Fibroblast of villous mesenchyme (primary cell): Measurements from ENCODE around the gene MRTO4. TPM values are rescaled to one million over a fixed set of nuclear protein-coding genes. Genes with fewer than 3 reads are reported as not detected.

Experiments
- DNase-seq: peaks from one replicate; pipeline ENCODE4 v3.0.0-alpha.2; 2010; ENCODE audit warnings: low read depth
- H3K4me3 ChIP-seq: 2 replicates; pipeline ENCODE4 v1.5.1; 2011; ENCODE audit warnings: low read depth, mild to moderate bottlenecking, low read length
- total RNA-seq: library from RNA; depleted of rRNA; stranded (reverse); fragments of >200 nt; gene quantifications from 2 replicates; pipeline ENCODE4 v1.2.3, GENCODE V29; 2012
- TF ChIP-seq, protein P1 (sequence below): IDR thresholded peaks from 2 replicates; pipeline ENCODE4 v1.5.1; 2012; ENCODE audit warnings: low read depth, mild to moderate bottlenecking, low read length; ENCODE audit not compliant: insufficient read depth

Gene MRTO4
- total RNA-seq, 1 donor: 26.3 TPM

GRCh38 chr1:19206947-19207346 lies 44.7 kb upstream of the MRTO4 start:
- DNase-seq: no peak
- TF ChIP-seq, protein P1, sequence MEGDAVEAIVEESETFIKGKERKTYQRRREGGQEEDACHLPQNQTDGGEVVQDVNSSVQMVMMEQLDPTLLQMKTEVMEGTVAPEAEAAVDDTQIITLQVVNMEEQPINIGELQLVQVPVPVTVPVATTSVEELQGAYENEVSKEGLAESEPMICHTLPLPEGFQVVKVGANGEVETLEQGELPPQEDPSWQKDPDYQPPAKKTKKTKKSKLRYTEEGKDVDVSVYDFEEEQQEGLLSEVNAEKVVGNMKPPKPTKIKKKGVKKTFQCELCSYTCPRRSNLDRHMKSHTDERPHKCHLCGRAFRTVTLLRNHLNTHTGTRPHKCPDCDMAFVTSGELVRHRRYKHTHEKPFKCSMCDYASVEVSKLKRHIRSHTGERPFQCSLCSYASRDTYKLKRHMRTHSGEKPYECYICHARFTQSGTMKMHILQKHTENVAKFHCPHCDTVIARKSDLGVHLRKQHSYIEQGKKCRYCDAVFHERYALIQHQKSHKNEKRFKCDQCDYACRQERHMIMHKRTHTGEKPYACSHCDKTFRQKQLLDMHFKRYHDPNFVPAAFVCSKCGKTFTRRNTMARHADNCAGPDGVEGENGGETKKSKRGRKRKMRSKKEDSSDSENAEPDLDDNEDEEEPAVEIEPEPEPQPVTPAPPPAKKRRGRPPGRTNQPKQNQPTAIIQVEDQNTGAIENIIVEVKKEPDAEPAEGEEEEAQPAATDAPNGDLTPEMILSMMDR: no peak
- H3K4me3 ChIP-seq: peak overlapping the region; percentile 95

DNA sequence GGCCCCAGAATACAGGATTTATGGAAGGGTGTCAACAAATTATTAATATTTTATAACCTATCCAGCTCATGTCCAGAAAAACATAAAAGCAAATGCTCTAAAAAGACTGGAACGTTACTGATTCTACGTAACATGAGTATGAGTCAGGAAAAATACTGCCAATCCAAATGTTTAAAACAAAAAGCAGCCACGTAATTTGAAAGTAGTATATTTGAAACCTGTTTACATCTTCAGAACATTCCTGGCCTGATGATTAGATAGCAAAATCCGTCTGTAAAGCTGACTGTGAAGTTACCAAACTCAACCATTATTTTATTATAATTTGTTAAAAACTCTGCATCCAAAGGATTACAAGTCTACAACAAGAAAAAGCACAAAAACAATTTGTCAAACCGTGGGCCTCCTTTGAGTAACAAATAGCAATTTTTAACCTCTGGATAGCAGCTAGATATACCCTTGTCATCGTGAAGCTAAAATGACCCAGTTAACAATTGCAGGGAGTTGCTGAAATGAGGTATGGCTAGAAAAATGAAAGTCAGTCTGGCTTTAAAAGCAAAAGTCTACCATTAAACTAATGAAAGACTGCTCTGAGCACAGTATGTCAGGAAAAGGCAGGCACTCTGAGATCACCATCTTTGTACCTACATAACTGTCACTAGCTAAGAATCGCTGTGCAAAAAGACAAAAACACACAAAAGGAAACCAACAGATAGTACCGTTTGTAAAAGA lies 42.7 kb upstream of the MRTO4 start:
- H3K4me3 ChIP-seq: peak overlapping the region; percentile 95
- TF ChIP-seq, protein P1: no peak
- peak; percentile 88 for DNase-seq

GRCh38 chr1:19209439-19209989 lies 42.1 kb upstream of the MRTO4 start:
- TF ChIP-seq, protein P1: no peak
- DNase-seq: peak; percentile 81
- peak overlapping the region; percentile 95 for H3K4me3 ChIP-seq

GRCh38 chr1:19209990-19210771 lies 41.4 kb upstream of the MRTO4 start, which contains the start of gene UBR4:
UBR4 (minus strand) TSS chr1:19210266; CDS start chr1:19210248, 18 bp downstream.
- peak; percentile 96 for DNase-seq
- TF ChIP-seq, protein P1: no peak
- peak within 1 kb of the TSS; percentile 95 for H3K4me3 ChIP-seq

DNA sequence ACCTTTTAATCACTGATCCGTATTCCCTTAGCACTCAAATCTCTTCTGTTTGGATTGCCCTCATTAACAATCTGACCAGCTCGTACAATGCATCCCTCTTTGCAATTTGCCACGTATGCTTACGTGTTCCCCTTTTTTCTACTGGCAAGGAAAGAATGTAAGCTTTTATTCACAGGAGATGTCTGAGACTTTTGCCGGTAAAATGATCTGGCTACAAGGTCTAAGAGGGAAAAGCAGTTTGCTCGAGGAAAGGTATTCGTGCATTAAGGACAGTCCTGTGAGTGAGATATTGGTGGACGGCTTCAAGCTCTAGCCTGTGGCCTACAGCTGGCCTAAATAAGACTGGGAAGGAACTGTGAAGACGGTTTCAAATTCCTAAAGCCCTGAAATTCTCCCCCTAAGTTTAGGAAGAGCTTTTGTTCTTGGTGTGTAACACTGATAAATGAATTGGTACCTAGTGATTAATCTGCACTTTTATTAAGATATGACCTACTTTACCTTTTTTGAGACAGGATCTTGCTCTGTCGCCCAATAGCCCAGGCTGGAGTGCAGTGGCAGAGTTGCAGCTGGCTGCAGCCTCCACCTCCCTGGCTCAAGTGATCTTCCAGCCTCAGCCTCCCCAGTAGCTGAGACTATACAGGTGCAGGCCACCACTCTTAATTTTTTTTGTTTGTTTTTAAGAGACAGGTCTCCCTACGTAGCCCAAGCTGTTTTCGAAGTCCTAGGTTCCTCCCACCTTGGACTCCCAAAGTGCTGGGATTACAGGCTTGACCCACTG lies 40.6 kb upstream of the MRTO4 start:
- DNase-seq: peak; percentile 48
- peak overlapping the region; percentile 95 for H3K4me3 ChIP-seq

DNA sequence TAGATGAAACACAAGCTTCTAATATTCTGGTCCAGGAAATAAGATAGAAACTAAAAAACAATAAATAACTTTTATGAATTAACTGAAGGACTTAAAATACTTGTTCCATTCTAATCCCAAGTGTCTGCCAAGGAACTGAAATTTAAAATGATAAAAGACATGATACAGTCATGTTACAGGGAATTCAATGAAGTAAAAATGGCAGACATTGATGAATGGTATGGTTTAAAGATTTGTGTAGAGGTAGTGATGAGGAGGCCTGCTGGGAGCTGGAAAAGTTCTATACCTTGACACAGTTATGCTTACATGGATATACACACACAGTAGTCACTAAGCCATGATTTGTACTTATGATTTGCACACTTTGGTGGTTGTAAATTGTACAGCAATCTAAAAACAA lies 39.4 kb upstream of the MRTO4 start:
- no peak for DNase-seq
- peak overlapping the region; percentile 23 for H3K4me3 ChIP-seq
- TF ChIP-seq, protein P1: no peak

More for the DNA sequence above, 40.6 kb upstream of the MRTO4 start:
- TF ChIP-seq, protein P1: no peak
